ENCODE results near the gene SCYL3.

The SCYL3 gene

DNA sequence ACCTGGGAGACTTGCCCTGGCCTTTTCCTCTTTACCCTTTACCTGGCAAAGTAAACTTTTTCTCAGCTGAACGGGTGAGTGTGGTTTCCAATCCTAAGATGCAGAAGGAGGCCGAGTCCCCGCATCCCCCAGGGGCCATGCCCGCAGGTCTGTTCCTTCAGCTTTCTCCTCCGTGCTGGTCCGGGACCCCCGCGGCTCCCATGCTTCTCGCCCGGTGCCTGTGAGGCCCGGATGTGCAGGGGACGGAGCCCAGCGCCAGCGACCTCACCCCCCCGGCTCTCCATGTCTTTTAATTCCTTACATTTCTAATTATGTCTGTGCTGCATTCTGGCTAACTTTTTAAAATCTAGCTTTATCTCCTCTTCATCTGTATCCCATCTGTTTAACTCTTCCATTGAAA is 21.5 kb upstream of the SCYL3 start:
- Histone ChIP-seq H3K27ac (ENCODE audit: low read depth, low read length) (no peak overlapping the region), H3K9me3 (ENCODE audit: insufficient read depth, low read length) (no peaks in the 10 kb centered on the region), H3K27me3 (ENCODE audit: low read length) (no peaks in the 10 kb centered on the region), H3K79me2 (ENCODE audit: insufficient read depth, low read length) (no peaks in the 10 kb centered on the region), H4K20me1 (ENCODE audit: low read depth, low read length) (no peaks in the 10 kb centered on the region), H3K4me3 (ENCODE audit: insufficient read depth, low read length, poor library complexity, severe bottlenecking) (no peak overlapping the region), H3K9me2 (replicated peaks; ENCODE audit: insufficient read depth, low read length) (no peaks in the 10 kb centered on the region), H3K9ac (ENCODE audit: low read length) (no peak overlapping the region), H3K36me3 (ENCODE audit: low read length) (no peaks in the 10 kb centered on the region), H2AFZ (ENCODE audit: low read depth, low read length, severe bottlenecking) (no peak overlapping the region), H3F3A (ENCODE audit: insufficient read depth) (no peaks in the 10 kb centered on the region), H3K4me2 (ENCODE audit: low read depth, low read length, poor library complexity, severe bottlenecking) (no peak overlapping the region)
- TF ChIP-seq, protein P1, sequence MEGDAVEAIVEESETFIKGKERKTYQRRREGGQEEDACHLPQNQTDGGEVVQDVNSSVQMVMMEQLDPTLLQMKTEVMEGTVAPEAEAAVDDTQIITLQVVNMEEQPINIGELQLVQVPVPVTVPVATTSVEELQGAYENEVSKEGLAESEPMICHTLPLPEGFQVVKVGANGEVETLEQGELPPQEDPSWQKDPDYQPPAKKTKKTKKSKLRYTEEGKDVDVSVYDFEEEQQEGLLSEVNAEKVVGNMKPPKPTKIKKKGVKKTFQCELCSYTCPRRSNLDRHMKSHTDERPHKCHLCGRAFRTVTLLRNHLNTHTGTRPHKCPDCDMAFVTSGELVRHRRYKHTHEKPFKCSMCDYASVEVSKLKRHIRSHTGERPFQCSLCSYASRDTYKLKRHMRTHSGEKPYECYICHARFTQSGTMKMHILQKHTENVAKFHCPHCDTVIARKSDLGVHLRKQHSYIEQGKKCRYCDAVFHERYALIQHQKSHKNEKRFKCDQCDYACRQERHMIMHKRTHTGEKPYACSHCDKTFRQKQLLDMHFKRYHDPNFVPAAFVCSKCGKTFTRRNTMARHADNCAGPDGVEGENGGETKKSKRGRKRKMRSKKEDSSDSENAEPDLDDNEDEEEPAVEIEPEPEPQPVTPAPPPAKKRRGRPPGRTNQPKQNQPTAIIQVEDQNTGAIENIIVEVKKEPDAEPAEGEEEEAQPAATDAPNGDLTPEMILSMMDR (IDR thresholded peaks at IDR 0.05; ENCODE audit: insufficient read depth, low read length, poor library complexity, severe bottlenecking): no peak
- TF ChIP-seq EZH2phosphoT487 (conservative IDR thresholded peaks at IDR 0.05; ENCODE audit: low read length): no peak

DNA sequence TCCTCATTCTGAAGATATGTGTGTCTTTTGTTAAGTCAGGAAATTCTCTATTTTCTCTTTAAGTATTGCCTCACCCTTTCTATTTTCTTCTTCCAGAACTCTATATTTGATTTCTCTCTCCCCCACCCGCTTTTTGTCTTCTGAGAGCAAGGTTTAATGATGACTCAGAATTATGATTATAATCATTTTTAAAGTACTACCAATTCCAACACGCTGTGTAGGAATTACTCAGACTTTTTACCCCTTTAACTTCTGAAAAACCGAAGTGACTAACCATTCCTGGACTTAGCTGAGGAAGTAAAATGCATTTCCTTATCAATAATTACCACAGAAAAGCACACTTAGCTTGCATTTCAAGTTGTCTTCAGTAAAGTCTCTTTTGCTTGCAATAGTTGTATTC is 20.8 kb upstream of the SCYL3 start:
- Histone ChIP-seq H3K79me2 (ENCODE audit: insufficient read depth, low read length) (no peaks in the 10 kb centered on the region), H3F3A (ENCODE audit: insufficient read depth) (no peaks in the 10 kb centered on the region), H3K36me3 (ENCODE audit: low read length) (no peaks in the 10 kb centered on the region), H3K4me3 (ENCODE audit: insufficient read depth, low read length, poor library complexity, severe bottlenecking) (no peak overlapping the region), H4K20me1 (ENCODE audit: low read depth, low read length) (no peaks in the 10 kb centered on the region), H3K9me2 (replicated peaks; ENCODE audit: insufficient read depth, low read length) (no peaks in the 10 kb centered on the region), H3K9ac (ENCODE audit: low read length) (no peak overlapping the region), H3K27ac (ENCODE audit: low read depth, low read length) (no peak overlapping the region), H3K27me3 (ENCODE audit: low read length) (no peaks in the 10 kb centered on the region), H2AFZ (ENCODE audit: low read depth, low read length, severe bottlenecking) (no peak overlapping the region), H3K9me3 (ENCODE audit: insufficient read depth, low read length) (no peaks in the 10 kb centered on the region), H3K4me2 (ENCODE audit: low read depth, low read length, poor library complexity, severe bottlenecking) (no peak overlapping the region)
- TF ChIP-seq EZH2phosphoT487 (conservative IDR thresholded peaks at IDR 0.05; ENCODE audit: low read length): no peak
- TF ChIP-seq, protein P1 (IDR thresholded peaks at IDR 0.05; ENCODE audit: insufficient read depth, low read length, poor library complexity, severe bottlenecking): no peak

DNA sequence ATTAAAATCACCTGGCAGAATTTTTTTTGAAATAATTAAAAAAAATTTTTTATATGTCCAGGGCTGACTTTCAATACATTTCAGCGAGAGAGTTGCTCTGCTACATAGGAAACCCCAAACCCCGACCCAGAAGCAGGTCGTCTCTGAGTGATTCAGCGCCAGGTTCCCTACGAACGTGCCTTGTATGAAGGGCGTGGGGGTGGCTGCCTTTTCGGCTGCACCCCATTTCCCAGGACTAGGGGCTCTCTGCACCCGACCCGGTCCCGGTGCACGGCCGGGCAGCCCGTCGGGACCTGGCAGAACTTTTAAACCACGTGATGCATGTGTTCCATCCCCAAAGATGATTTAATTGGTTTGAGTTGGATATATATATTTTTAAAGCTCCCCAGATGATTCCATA is 15.8 kb upstream of the SCYL3 start:
- no peaks in the 10 kb centered on the region for H4K20me1 ChIP-seq (ENCODE audit: low read depth, low read length)
- H3K79me2 ChIP-seq (ENCODE audit: insufficient read depth, low read length): no peaks in the 10 kb centered on the region
- no peaks in the 10 kb centered on the region for H3K9me3 ChIP-seq (ENCODE audit: insufficient read depth, low read length)
- H3K9me2 ChIP-seq (replicated peaks; ENCODE audit: insufficient read depth, low read length): no peaks in the 10 kb centered on the region
- H3K9ac ChIP-seq (ENCODE audit: low read length): no peak overlapping the region
- no peaks in the 10 kb centered on the region for H3K36me3 ChIP-seq (ENCODE audit: low read length)
- no peak overlapping the region for H2AFZ ChIP-seq (ENCODE audit: low read depth, low read length, severe bottlenecking)
- H3F3A ChIP-seq (ENCODE audit: insufficient read depth): no peaks in the 10 kb centered on the region
- H3K27ac ChIP-seq (ENCODE audit: low read depth, low read length): no peak overlapping the region
- H3K4me2 ChIP-seq (ENCODE audit: low read depth, low read length, poor library complexity, severe bottlenecking): no peak overlapping the region
- no peak for TF ChIP-seq EZH2phosphoT487 (conservative IDR thresholded peaks at IDR 0.05; ENCODE audit: low read length)
- TF ChIP-seq, protein P1 (IDR thresholded peaks at IDR 0.05; ENCODE audit: insufficient read depth, low read length, poor library complexity, severe bottlenecking): no peak
- no peaks in the 10 kb centered on the region for H3K27me3 ChIP-seq (ENCODE audit: low read length)
- no peak overlapping the region for H3K4me3 ChIP-seq (ENCODE audit: insufficient read depth, low read length, poor library complexity, severe bottlenecking)
